ENCODE data around the gene PIK3AP1.
A peak's percentile ranks its signal among the peaks of the same experiment; 100 is the strongest.

PIK3AP1 gene

DNA sequence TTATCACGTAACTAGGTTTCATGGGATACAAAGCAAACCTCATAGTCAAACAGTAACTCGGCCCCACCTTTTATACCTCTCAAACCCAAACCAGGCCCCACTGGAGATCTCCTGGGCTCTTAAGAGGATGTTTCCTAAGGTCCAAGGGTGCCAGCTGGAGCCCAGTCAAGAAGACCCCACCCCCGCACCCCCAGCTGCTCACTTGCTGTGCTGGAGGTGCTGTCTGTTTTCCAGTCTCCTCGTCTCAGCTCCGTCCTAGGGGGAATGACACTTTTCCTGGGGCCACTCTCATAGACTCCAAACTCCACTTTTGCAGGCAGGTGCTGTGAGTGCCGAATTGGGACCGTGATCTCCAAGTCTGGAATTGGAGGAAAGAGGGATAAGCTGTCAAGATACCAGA is 110.8 kb downstream of the PIK3AP1 start:
- DNase-seq (ENCODE audit: low read depth): no peak

DNA sequence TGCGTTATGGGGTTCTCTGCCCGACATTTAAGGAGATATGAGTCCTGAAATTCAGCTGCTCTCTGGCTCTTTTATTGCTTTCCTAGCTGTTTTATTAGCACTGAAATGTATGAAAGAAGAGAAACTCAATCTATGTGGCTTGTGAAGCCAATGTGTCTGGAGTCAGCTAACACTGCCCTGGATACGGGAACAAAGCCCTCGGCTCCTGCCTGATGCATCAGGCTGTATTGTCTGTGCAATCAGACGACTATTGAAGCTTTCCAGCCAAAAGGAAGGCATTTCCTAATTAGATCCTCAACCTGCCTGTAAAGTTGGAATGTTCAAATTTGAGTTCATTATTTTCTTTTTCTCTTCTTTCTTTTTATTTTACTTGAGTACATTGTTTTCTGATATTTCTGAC is 111.5 kb downstream of the PIK3AP1 start:
- DNase-seq (ENCODE audit: low read depth): no peak

DNA sequence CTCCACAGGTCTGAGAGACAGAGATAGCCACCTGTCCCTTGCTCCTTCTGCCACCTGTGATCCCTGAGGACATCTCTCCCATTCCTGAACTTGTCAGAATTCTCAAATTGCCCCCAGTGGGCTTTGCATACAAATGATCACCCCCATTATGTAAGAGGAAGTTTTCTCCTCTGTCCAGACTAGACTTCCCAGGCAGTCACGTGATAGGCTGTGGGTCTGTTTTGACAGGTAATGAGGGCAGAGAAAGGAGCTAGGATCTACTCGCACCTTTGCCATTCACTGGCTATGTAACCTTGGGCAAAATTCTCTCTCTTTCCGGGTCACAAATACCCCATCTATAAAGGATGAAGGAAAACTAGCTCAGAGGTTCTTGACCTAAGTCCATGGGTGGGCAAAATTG is 112.1 kb downstream of the PIK3AP1 start:
- DNase-seq (ENCODE audit: low read depth): no peak

DNA sequence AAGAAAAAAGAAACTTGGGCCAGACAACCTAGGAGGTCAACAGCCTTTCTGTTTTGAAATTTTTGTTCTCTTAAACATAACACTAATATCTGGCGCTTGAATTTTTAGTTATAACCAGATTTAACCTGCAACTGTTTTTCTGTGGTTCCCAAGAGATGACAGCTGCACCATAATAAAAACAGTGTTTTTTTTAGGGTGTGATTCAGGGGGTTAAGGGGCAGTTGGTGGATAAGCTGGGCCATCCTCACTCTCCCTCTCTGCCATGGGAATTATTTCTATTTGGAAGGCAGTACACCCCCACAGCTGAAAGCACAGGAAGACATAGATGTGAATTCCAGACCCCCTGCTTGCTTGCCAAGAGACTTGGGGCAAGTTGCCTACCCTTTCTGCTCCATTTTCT is 113.4 kb downstream of the PIK3AP1 start:
- DNase-seq (ENCODE audit: low read depth): no peak

DNA sequence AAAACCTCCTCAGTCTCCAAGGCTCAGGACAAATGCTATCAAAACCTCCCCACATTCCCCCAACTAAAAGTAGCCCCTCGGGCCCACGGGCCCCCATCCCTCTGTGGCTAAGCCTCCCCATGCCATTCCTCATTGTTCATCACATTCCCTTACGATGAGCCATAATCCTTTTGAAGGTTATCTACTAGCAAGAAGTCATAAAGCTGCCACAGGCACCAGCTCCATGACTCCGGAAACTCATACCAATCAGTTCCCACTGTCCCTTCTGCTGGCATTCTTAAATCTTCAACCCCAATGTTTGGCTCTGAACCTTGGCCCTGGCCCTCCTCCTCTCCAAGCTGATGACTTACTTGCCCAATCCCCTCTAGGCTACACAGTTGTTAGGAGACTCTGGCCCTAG is 114.1 kb downstream of the PIK3AP1 start:
- DNase-seq (ENCODE audit: low read depth): peak; percentile 61

DNA sequence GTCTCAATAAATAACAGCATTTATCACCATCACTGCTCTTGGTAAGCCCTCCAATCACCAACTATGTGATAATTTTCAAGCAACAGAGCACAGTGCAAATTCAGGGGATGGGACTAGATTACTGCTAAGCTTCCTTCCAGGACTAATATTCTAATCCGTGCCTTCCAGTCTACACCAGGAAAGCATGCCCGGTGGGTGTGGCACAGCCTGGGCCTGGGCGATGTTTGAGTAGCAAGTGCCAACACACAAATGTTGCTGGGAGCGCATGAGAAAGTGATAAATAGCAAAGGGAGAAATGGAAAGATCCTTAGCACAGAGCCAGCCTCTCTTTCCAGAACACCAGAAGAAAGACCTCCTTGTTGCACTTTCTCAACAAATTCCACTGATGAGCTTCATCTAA is 120.0 kb downstream of the PIK3AP1 start:
- DNase-seq (ENCODE audit: low read depth): no peak

DNA sequence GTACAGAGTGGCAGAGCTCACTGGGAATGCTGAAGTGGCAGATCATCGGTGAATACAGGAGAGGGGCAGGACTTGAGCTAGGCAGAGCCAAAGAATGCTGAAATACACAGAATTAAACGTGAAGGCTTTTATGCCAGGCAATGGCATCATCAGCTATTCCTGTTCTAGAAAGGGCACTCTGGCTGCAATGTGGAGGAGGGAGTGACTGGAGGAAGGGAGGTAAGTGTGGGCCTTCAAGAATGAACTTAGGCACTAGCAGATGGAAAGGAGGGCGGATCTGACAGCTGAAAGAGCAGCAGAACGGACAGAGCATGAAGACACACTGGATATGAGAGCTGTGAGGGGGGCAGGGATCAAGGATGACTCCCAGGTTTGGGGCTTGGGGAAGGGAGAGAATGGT is 121.5 kb downstream of the PIK3AP1 start:
- DNase-seq (ENCODE audit: low read depth): no peak

DNA sequence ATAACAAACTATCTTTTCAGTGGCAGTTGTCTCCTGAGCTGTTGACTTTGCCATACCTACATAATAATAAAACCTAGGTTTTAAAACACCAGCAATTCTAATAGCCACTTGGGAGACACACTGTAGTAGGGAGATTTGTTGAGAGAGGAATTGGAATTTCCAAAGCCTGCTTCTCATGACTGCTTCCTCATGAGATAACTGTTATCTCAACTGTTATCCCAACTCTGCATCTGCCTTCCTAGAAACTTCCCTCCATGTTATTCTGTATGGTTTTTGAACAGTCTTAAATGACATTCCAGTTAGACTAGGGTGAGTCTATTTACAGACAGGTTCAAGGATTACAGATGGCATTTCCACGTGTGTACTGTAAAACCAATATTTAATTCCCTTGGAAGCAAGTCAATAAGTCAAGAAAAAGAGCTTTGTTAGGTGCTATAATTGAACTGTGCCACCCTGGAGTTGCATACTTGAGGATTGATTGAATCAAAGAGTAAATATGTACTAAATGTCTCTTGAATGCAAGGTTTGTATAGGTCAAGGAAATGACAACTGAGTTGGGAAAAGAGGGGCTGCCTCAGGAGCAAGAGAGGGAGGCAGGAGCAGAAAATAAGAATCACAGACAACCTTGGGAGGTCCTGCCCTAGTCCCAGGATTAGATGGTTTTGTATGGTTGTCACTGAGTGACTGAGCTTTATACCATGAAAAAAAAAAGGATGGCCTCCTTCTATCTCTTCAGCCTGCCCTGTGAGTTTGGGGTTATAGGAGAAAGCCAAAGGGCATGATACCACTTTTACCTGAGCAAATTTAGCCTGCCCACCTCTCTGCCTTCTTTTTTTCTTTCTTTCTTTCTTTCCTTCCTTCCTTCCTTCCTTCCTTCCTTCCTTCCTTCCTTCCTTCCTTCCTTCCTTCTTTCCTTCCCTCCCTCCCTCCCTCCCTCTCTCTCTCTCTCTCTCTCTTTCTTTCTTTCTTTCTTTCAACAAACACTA is 123.6 kb downstream of the PIK3AP1 start:
- no peak for DNase-seq (ENCODE audit: low read depth)

DNA sequence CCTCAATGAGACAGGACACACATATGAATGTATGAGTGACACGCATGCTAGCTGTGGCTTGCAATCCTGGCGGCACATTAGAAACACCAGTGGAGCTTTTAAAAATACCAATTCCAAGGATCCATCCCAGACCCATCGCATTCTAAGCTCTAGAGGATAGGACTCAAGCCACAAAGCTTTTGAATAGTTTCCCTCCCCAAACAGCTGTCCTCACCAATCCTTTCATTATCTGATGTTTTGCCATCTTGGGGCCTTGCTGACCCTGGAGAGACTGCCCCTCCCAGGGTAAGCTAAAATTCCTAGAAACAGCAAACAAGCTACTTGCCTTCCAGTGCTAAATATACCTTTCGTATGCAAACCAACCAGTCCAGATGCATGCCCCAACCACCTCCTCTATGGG is 124.6 kb downstream of the PIK3AP1 start:
- no peak for DNase-seq (ENCODE audit: low read depth)

DNA sequence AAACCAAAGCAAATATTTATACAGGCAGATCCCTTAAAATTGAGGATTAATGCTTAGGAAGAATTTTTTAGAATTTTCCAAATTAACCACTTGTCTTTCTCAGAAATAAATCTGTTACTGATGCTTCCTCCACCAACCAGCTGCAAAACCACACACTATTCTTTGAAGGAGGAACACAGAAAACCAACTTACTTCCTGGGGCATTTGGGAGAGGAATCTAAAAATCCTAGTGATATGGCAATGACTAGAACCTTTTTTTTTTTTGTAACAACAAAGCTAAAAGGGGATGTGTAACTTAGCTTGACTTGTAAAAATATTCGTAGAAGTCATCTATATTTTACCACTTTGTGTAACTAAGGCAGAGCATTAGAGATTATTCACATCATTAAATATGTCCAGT is 128.4 kb downstream of the PIK3AP1 start:
- no peak for DNase-seq (ENCODE audit: low read depth)

DNA sequence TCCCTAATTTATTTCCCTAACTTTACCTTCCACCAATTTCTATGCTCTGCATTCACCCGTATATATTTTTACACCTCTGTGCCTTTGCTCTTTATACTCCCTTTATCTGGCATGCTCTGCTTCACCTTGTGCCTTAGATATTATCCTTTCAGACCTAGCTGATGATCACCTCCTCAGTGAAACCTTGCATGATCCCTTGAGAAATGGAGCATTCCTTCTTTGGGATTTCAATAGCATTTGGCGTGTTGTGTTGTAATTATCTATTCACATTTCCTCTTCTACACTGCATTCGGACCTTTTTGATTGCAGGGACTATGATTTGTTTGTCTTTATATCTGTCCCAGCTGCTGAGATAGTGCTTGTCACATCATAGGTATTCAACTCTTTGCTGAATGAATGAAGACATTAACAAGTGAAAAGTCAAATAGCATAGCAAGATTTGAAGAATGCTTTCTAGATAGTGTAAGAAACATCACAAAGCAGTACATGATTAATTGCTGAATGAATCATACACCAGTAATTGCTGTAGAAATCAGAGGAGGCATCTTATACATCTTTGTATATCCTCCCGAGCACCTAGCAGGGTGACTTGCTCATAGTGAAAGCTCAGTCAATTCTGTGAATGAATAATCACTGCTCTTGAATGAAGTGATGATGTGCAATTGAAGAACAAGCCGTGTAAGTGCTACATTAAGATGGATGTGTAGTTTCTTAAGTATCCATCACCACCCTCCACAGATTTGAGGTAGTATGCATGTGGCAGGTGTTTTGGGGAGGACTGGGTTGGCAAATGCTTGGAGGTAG is 131.5 kb downstream of the PIK3AP1 start:
- DNase-seq (ENCODE audit: low read depth): no peak

DNA sequence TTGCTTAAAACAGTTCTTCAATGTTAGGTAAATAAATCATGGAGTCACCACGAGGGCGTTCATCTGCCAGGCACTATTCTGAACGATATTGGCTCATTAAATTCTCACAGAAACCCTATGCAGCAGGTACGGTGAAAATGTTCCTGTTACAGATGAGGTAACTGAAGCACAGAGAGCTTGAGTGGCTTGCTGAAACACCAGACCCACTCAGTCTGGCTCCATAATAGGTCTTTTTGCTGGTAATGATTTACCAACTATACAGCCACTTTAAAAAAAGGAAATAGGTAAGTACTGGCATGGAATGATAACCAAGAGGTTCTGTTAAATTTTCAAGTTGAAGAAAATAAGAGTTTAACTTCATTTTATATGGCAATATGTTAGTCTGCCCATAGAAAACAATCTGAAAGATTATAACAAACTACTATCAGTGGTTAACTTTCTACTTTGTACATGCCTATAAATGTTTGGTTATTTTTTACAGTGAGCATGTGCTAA is 132.2 kb downstream of the PIK3AP1 start:
- no peak for DNase-seq (ENCODE audit: low read depth)

DNA sequence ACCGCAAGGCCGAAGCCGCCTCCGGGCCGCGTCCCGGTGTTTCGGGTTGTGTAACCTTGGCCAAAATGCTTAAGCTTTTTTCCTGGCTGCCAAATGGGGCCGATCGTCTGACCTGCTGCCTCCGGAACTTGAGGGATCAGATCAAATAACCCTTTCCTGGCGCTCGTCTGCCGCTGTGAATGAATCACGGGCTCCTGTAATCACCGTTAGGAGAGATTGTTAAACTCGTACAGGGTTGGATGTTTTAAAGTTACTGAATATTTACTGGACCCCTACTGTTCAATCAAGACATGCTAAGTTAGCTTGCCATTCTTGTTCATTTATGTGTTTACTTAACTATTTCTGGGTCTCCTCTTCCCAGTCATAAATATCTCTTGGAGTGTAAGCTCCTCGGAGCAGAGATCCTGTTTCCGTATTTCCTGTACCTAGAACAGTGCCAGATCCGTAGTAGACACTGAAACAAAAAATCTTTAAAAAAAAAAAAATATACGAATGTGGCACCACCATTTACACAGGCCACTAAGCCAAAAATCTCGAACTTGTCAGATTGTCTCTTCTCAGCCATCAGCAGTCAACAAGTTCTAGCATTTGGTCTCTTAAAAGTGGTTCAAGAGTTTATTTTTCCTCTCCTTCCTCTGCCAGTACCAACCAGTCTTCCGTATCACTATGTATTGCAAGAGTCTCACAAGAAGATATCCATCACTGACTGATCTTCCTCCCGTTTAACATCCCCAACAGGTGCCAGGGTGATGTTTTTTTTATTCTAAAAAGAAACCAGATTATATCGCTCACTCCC is 132.9 kb downstream of the PIK3AP1 start:
- DNase-seq (ENCODE audit: low read depth): peak; percentile 68

DNA sequence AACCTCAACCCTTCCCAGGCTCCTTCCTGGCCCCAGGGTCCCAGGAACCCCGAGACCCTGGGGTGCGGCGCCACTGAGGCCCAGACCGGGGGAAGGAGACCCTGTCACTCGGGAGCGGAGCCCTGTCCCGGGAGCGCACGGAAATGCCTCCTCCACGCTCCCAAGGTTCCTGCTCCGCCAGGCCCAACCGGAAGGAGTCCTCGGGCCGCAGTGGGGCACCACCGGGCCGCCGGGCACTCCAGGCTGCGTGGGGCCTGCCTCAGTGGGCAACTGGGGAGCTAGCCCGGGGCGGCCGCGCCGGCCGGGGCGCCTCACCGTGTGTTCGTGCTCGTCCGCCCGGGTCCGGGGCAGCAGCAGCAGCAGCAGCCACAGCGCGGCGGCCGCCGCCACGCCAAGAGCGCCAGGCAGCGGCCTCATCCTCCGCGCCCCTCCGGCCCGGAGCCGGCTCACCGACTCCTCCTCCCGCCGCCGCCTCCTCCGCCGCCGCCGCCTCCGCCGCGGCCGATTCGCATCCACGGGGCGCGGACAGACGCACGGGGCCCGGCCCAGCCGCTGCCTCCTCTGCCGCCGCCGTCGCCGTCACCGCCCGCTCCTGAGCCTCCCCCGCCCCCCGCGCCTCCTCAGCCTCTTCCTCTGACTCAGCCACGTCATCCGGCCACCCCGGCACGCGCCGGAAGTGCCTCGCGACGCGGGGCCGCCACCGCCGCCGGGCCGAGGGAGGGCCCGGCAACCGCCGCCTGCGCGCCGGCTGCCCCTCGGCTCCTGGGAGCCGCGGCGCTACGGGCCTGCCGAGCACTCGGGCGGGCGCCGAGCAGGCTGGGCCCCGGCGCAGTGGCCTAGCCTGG is 133.7 kb downstream of the PIK3AP1 start, which contains the start of gene TM9SF3:
TM9SF3 (minus strand) TSS at position 594 of the 845 bp plus-strand sequence; CDS start at position 417, 177 bp downstream.
- peak; percentile 33 for DNase-seq (ENCODE audit: low read depth)

DNA sequence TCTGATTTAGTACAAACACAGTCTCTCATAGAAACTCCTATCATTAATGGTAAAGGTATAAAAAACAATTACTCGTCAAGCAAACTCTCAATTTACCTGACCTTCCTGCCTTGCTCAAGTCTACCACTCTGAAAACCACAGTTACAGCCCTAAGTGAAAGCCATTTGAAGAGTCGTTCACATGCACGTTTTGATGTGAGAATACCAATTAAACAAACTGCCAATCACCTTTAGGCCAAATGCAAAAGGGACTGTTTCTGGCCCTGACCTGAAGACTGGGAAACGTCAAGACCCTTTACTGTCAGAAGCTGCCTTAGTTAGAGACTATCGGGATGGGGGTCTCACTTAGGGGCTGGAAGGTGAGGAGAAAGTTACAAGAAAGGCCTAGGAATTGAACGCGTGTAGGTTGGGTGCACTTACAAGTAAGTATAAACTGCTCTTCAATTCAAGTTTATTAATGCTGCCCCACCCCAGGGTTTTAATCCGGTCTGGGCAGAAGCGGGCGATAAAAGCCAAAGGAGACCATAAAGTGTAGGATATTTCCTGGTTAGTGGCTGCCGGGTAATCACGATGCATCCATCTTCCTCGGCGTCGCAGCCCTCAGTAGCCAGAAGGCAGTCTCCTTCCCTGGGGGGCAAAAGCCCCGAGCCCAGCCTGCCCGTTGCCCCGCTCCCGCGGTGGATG is 134.4 kb downstream of the PIK3AP1 start:
- no peak for DNase-seq (ENCODE audit: low read depth)

DNA sequence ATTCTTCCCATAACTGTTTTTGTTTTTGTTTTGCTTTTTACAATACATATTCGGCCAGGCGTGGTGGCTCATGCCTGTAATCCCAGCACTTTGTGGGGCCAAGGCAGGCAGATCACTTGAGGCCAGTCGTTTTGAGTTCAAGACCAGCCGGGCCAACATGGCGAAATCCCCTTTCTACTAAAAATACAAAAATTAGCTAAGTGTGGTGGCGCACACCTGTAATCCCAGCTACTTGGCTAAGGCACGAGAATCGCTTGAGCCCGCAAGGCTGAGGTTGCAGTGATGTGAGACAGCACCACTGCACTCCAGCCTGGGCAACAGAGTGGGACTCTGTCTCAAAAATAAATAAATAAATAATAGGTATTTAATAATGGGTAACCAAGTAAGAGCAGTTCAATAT is 135.8 kb downstream of the PIK3AP1 start:
- no peak for DNase-seq (ENCODE audit: low read depth)

DNA sequence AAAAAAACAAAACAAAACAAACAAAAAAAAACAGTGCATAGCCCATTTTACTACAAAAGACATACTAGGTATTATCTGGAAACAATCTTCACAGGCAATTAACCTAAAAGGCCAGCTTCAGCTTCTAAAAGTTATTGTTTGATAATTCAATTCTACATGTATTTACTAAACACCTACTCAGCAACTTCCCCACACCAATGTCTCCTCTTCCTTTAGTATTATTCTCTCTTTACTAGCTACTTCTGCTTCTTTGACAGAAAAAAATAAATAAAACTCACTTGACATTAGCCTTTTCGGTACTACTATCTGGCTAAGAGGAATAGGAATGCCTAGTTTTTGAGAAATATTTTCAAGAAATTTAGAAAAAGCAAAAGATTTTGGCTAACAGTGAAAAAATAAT is 136.3 kb downstream of the PIK3AP1 start:
- DNase-seq (ENCODE audit: low read depth): no peak

DNA sequence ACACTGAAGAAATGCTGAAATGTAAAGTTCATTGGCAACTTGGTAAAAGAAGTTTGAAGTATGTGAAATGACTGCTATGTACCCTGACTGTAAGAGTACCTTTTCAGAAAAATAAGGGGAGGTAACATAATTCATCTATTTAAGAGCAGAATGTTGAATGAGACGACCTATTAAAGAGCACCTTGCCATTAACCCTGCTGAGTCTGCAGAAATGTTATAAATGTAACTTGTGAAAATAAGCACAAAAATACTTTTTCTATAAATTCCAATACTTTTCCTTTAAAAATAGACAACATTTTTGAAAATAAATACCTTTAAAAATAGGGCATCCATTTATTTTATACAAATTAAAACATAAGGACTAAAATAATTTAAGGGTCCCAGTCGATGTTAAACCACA is 141.2 kb downstream of the PIK3AP1 start:
- DNase-seq (ENCODE audit: low read depth): no peak

DNA sequence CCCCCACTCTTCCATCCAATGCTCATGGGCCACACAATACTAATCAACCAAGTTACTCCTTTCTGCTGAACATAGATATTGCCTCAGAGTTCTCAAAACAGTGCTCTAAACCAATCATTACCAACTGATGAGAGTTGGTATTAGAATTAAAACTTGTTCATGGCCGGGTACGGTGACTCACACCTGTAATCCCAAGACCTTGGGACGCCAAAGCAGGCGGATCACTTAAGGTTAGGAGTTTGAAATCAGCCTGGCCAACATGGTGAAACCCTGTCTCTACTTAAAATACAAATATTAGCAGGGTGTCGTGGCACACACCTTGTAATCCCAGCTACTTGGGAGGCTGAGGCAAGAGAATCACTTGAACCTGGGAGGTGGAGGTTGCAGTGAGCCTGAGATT is 141.7 kb downstream of the PIK3AP1 start:
- no peak for DNase-seq (ENCODE audit: low read depth)

DNA sequence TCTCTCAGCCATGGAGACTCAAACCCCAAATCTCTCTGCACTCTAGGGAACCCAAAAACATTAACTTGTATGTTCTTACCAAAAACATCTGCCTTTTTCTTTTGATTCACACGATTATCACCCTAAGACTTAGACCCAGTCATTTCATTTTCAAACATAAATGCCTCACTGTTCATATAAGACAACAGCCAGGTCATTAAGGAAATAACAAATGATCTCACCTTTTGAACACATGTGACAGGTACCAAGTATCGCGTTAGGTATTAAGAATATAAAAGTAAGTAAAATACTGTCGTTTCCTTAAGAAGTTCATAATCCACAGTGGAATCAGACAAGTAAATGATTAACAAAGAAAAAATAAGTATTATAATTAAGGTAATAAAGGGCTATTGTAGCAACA is 142.3 kb downstream of the PIK3AP1 start:
- no peak for DNase-seq (ENCODE audit: low read depth)

Data from HS-27A (cell line).